ENCODE measurements around the gene ADRA2B.
"Not testable (repeated sequence)": the region's sequence is repeated elsewhere in the genome, so short reads cannot be mapped to it uniquely, and the experiment has no call there.

The ADRA2B gene

GRCh38 chr2:96150007-96150640 lies 33.8 kb upstream of the ADRA2B start:
- DNase-seq (ENCODE audit: low read depth in 2 of 2) = no peak

DNA sequence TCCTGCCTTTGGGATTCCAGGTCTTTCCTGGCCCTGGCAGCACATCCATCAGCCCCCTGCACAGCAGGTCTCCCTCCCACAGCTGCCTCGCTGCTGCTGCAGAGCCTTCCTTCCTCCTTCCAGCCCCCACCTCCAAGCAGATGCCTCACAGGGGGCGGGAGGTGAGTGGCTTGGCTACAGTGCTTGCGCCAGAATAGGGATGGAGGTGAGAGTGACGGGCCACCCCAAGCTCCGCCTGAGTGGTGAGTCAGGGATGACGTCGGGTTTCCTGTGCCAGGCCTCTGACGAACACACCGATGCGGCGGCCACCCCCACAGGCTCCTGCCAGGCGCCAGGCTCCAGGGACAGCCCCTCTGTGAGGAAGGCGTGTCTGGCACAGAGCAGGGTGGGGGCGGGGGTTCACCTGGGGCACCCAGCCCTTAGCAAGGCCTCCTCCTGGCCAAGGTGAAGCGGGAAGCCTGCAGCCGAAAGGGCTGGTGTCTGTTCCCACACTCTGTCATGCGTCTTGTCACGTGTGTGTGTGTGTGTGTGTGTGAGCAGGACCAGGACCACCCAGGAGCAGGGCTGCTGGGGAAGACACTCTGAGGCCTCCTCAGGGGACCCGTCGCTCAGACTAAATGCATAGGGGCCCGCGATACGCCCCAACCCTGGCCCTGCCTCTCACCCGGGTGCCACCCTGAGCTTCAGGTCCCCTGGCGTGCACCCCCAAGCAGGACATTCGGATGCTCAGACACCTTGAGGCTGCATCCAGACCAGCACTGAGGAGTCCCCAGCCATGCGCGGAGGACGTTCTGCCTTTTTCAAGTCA lies 32.2 kb upstream of the ADRA2B start:
- peak; percentile 95 to 96 for DNase-seq (ENCODE audit: low read depth in 2 of 2)

GRCh38 chr2:96147593-96148201 lies 31.3 kb upstream of the ADRA2B start:
- DNase-seq (ENCODE audit: low read depth in 2 of 2) = no peak

GRCh38 chr2:96146881-96147592 lies 30.7 kb upstream of the ADRA2B start:
- no peak for DNase-seq (ENCODE audit: low read depth in 2 of 2)

DNA sequence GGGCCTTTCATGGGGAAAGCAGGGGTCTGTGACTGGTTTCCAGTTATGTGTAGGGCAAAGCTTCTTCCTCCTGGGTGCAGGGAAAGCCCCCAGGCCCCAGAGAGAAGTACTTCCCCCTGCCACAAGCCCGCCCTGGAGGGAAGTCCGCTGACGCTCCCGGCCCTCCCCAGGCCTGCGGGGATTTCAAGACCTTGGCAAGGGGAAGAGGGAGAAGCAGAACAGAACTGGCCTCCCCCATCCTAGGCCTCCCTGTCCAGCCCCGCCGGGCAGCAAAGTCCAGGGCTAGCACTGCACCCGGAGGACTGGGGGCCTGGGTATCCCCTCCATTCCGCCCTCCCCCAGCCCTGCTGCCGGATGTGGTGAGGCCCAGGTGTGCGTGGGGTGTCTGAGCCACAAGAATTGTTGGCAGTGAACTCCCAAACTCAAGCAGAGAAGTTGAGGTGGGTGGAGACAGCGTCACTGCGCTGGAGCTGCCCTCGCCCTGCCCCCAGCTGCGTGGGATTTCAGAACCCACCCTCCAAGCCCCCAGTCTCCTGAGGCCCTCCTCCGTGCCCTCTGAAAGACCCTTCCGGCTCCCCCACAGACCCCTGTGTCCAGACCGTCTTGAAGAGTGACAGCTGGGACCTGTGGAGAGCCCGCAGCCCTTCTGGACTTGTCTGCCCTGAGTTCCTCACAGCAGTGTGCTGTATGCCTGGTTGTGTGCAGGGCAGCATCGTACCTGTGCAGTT lies 29.9 kb upstream of the ADRA2B start:
- peak; percentile 87 to 91 for DNase-seq (ENCODE audit: low read depth in 2 of 2)

- DNase-seq (ENCODE audit: low read depth in 2 of 2) = no peak
These were observed 29.4 kb upstream of the ADRA2B start for GRCh38 chr2:96145848-96146152.

- peak; percentile 87 to 90 for DNase-seq (ENCODE audit: low read depth in 2 of 2)
These were observed 28.9 kb upstream of the ADRA2B start, which contains the start of gene DUSP2 for GRCh38 chr2:96145036-96145847. DUSP2 (minus strand) TSS chr2:96145440; CDS start chr2:96145354, 86 bp downstream.

DNA sequence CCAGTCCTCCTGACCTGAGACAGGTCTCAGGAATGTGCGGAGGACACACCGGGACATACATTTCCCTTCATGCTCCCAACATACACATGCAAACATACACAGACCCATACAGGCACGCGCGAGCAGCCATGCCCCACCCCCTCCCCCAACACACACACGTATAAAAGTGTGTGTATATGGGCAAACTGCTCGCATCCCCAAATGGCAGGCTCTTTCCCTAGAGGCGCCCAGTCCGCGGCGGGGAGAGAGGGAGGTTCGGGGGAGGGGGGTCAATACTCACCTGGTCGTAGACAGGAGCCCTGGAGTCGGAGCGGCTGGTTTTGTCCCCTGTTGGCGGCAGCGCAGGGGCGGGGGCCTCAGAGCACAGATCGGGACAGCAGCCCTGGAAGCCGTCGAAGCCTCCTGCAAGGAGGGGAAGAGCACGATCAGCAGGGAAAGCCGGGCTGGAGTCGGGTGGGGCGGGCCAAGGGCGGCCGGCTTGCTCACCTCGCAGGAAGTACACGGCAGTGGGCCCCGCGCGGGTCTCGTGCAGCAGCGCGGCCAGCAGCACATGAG lies 28.2 kb upstream of the ADRA2B start:
- no peak for DNase-seq (ENCODE audit: low read depth in 2 of 2)

DNA sequence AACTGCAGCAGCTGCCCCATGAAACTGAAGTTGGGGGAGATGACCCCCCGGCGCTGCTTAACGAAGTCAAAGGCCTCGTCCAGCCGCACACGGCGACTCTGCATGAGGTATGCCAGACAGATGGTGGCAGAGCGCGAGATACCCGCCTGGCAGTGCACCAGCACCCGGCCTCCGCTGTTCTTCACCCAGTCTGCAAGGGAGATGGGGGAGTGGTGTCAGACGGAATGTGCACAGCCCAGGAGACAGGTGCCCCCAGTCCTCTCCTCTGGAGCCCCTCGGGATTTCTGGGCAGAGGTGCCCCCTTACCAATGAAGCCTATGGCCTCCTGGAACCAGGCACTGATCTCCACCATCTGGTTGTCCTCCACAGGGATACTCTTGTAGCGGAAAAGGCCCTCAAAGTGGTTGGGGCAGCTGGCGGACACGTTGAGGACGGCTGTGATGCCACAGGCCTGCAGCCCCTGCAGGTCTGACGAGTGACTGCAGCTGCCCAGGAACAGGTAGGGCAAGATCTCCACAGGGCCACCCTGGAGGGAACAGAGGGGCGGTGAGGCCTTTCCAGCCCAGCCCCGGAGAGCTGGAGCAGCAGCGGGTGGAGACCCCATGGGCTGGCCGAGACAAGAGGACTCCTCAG lies 27.6 kb upstream of the ADRA2B start:
- DNase-seq (ENCODE audit: low read depth in 2 of 2) = no peak

DNA sequence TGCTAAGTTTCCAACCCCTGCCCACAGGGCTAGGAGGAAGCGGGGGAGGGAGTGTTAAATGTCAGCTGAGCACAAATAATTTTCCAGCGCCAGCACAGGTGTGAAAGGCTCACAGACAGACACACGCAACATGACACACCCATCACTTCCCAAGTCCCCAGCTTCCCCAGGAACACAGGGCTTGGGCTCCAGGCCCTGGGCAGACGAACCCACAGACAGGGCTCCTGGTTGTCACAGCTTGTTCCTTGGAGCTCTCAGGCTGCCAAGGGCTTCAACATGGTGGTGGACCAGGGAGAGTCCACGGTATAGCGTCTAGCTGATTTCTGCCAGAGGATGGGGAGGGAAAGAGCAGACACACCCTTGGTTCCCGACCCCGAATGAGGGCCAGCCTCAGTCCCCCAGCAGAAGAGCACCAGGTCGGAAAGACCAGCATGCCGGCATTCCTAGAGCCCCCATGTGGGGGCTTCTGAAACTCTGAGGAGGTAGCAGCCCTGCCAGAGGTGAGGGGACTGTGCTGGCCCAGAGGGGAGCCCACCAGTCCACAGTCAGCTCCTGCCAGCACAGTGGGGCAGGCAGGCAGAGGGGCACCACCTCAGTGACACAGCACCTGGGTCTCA lies 27.0 kb upstream of the ADRA2B start:
- DNase-seq (ENCODE audit: low read depth in 2 of 2) = no peak

DNA sequence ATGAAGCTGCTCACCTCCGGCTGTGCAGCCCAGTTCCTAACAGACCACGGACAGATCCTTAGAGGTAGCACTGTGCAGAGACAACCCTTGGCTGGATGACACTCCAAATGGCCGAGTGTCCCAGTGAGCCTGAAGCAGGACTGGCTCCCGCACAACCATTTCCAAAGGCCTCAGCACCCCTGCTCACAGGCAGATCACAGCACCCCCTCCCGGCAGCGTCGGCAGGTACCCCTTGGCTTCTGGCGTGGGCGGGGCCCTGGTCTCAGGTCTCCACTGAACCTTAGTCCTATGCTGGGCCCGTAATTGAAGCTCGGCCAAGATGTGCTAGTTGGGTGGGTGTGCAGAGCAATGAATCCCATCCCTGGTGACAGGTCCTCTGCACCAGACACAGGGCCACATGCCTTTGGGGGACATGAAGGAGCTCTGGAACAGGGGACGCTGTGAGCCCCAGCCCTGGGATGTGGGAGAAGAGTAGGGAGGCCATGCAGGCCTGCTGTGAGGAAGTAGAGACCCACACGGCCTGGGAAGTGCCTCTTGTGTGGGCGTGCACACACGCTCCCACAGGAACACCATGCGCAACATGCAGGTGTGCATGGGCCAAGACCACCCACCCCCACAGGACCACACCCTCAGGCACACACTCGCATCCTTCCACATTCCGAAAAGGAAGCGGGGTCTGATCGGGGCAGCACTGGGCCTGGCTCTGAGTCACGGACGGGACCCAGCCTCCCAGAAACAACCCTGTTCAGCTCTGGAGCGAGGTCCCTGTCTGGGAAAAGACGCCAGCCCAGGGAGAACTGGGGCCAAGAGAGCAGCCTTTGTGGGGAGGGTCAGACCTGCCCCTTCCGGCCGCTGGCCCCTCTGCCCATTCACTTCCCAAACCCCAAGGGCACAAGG lies 26.1 kb upstream of the ADRA2B start:
- DNase-seq (ENCODE audit: low read depth in 2 of 2) = peak; percentile 77 to 81

DNA sequence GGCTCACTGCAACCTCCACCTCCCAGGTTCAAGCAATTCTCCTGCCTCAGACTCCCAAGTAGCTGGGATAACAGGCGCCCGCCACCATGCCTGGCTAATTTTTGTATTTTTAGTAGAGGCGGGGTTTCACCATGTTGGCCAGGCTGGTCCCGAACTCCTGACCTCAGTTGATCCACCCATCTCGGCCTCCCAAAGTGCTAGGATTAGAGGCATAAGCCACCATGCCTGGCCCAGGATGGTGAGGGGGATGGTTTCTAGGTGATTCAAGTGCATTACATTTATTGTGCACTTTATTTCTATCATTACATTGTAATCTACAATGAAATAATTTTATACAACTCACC lies 25.2 kb upstream of the ADRA2B start:
- DNase-seq (ENCODE audit: low read depth in 2 of 2) = not testable (repeated sequence)

- DNase-seq (ENCODE audit: low read depth in 2 of 2) = no peak
These were observed 24.7 kb upstream of the ADRA2B start for GRCh38 chr2:96140941-96141623.

DNA sequence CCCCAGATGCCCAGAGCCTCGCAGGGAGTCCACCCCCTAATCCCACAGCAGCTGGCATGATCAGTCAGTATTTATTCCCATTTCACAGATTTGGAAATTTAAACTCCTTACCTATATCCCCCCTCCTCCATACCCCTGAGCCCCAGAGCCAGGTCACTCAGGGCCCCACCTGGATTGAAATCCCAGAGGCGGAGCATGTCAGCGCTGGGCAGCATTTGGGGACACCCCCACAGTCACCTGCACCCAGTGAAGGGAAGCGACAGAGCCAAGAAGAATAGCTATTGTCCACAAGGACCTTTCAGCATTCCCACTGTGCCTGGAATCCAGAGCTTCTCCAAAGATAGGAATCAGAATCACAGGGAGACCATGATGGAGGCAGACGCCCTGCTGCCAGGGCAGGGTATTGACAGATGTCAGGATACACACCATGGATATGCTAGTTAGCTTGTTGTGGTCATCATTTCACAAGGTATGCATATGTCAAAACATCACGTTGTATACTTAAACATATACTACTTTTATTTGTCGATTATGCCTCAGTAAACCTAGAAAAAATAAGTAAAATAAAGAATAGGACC lies 22.9 kb upstream of the ADRA2B start:
- DNase-seq (ENCODE audit: low read depth in 2 of 2) = no peak

- DNase-seq (ENCODE audit: low read depth in 2 of 2) = no peak
These were observed 22.1 kb upstream of the ADRA2B start, which contains the start of gene ASTL for GRCh38 chr2:96138179-96139145. ASTL (minus strand) TSS chr2:96138502; CDS start chr2:96138436, 66 bp downstream.

Measured in stimulated activated CD4-positive, alpha-beta T cell treated with anti-CD3 and anti-CD28 coated beads, Interleukin-4, amount 100 ng/mL, for 48 hours (primary cell).